ENCODE measurements around the gene CKS1B.

CKS1B gene

GRCh38 chr1:154964359-154964758, 10.1 kb upstream of the CKS1B start:
- TF ChIP-seq USF1 (IDR thresholded peaks at IDR 0.05) (no peak), TCF12 (IDR thresholded peaks at IDR 0.05; ENCODE audit: low read depth) (no peak), MAX (IDR thresholded peaks at IDR 0.05) (no peak), YY1 (IDR thresholded peaks at IDR 0.05; ENCODE audit: low read depth) (no peak), RAD21 (IDR thresholded peaks at IDR 0.05; ENCODE audit: low read depth) (no peak), REST (IDR thresholded peaks at IDR 0.05; ENCODE audit: low read depth) (no peak), NFIC (IDR thresholded peaks at IDR 0.05) (no peak), TAF1 (IDR thresholded peaks at IDR 0.05; ENCODE audit: low read depth) (no peak), TEAD4 (IDR thresholded peaks at IDR 0.05) (no peak), CEBPB (IDR thresholded peaks at IDR 0.05) (no peak), ZBTB7A (IDR thresholded peaks at IDR 0.05; ENCODE audit: low read depth) (no peak), FOXM1 (IDR thresholded peaks at IDR 0.05; ENCODE audit: borderline replicate concordance, low read depth) (no peak), EP300 (IDR thresholded peaks at IDR 0.05; ENCODE audit: borderline replicate concordance) (no peak), CREB1 (IDR thresholded peaks at IDR 0.05; ENCODE audit: low read depth) (no peak), EGR1 (IDR thresholded peaks at IDR 0.05) (no peak)

GRCh38 chr1:154966111-154966510, 8.4 kb upstream of the CKS1B start:
- no peak for TF ChIP-seq REST (IDR thresholded peaks at IDR 0.05; ENCODE audit: low read depth)
- TF ChIP-seq USF1 (IDR thresholded peaks at IDR 0.05) = no peak

GRCh38 chr1:154967331-154967950, 7.0 kb upstream of the CKS1B start:
- TF ChIP-seq YY1 (IDR thresholded peaks at IDR 0.05; ENCODE audit: low read depth) (no peak), RAD21 (IDR thresholded peaks at IDR 0.05; ENCODE audit: low read depth) (no peak), TEAD4 (IDR thresholded peaks at IDR 0.05) (no peak), TCF12 (IDR thresholded peaks at IDR 0.05; ENCODE audit: low read depth) (no peak), USF1 (IDR thresholded peaks at IDR 0.05) (no peak), EGR1 (IDR thresholded peaks at IDR 0.05) (no peak), ZBTB7A (IDR thresholded peaks at IDR 0.05; ENCODE audit: low read depth) (no peak), CEBPB (IDR thresholded peaks at IDR 0.05) (no peak), MAX (IDR thresholded peaks at IDR 0.05) (no peak), EP300 (IDR thresholded peaks at IDR 0.05; ENCODE audit: borderline replicate concordance) (no peak), NFIC (IDR thresholded peaks at IDR 0.05) (no peak), TAF1 (IDR thresholded peaks at IDR 0.05; ENCODE audit: low read depth) (no peak), CREB1 (IDR thresholded peaks at IDR 0.05; ENCODE audit: low read depth) (no peak), FOXM1 (IDR thresholded peaks at IDR 0.05; ENCODE audit: borderline replicate concordance, low read depth) (no peak), REST (IDR thresholded peaks at IDR 0.05; ENCODE audit: low read depth) (no peak)

GRCh38 chr1:154968731-154969130, 5.8 kb upstream of the CKS1B start:
- no peak for TF ChIP-seq EGR1 (IDR thresholded peaks at IDR 0.05)
- no peak for TF ChIP-seq MAX (IDR thresholded peaks at IDR 0.05)
- no peak for TF ChIP-seq NFIC (IDR thresholded peaks at IDR 0.05)
- no peak for TF ChIP-seq CEBPB (IDR thresholded peaks at IDR 0.05)
- no peak for TF ChIP-seq USF1 (IDR thresholded peaks at IDR 0.05)
- no peak for TF ChIP-seq TEAD4 (IDR thresholded peaks at IDR 0.05)
- TF ChIP-seq RAD21 (IDR thresholded peaks at IDR 0.05; ENCODE audit: low read depth) = no peak
